GM21367 (cell line): ENCODE data around the gene NAT8L.

Source experiments
- ATAC-seq: cut with Tn5 transposase; IDR thresholded peaks from one replicate; pipeline ENCODE4 v1.9.1; 2021; ENCODE audit not compliant: unreplicated experiment

The NAT8L gene

DNA sequence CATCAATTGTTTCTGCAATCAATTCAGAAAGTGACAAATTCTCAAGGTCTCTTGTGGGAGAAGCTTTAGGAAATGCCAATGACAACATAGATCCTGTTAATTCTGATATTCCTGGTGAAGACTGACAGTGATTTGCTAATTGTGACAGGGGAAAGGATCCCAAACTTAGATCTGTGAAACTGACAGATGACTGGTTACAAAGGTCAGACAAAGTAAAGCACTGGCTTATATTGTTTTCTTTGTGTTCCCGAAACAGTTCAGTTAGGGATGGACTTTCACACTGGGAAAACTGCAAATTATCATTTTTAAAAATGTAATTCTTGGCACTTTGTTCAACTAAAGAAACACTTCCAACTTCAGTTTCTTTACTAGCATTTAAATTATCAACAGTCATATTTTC lies 30.1 kb downstream of the NAT8L start:
- no peak for ATAC-seq

DNA sequence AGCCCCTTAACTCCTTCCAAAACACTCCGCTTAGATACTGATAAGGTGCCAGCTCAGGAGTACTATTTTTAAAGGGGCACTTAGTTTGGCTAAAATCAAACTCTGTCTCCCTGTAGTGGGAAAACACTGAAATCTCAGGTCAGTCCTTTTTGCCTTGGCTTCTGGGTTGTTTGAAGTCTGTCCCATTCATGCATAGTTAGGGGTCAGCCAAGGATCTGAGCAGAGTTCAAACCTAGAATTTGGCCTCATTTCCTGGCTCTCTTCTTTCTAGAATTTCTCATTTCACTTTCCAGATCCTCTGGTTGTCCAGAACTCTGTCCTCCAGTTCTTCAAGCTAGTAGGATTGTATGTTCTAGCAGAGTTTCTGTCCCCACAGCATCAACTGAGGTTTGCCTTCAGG lies 31.5 kb downstream of the NAT8L start:
- no peak for ATAC-seq

- no peak for ATAC-seq
These were observed 33.0 kb downstream of the NAT8L start for GRCh38 chr4:2091990-2092668.

GRCh38 chr4:2092669-2093053 lies 33.5 kb downstream of the NAT8L start:
- no peak for ATAC-seq

DNA sequence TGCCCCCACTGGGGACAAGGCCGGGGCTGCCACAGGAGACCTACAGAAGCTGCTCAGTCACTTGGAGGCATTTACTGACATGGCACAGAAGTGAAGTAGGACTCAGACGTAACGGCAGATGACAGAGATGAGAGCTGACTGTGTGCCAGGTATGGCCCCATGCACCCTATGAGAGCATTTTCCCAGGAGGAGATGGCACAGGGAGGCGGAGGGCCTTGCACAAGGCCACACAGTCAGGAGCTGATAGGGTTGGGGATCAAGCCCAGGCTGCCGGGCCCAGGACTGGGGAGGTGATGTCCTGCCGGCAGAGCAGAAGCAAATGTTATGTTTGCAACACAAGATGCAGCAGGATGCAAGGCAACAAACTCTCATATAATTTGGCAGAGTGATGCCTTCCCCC lies 34.1 kb downstream of the NAT8L start:
- no peak for ATAC-seq

DNA sequence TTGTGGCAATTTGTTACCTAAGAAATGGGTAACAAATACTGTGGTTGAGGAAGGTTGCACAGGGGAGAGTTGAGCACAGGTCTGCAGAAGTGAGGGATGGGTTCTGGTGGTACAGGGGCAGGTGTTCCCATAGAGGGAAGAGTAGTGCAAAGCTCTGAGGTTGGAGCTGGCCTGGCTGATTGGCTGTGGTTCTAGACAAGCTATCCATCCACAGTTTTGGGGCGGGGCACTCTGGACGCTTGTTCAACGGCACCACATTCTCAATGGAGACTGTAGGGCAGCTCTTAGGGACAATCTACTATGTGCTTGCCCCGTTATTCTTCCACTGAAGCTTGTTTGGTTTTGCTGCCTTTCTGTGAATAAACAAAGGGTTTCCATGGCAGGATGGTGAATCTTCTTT lies 35.4 kb downstream of the NAT8L start:
- no peak for ATAC-seq

- ATAC-seq = no peak
These were observed 36.3 kb downstream of the NAT8L start for GRCh38 chr4:2095236-2096072.

DNA sequence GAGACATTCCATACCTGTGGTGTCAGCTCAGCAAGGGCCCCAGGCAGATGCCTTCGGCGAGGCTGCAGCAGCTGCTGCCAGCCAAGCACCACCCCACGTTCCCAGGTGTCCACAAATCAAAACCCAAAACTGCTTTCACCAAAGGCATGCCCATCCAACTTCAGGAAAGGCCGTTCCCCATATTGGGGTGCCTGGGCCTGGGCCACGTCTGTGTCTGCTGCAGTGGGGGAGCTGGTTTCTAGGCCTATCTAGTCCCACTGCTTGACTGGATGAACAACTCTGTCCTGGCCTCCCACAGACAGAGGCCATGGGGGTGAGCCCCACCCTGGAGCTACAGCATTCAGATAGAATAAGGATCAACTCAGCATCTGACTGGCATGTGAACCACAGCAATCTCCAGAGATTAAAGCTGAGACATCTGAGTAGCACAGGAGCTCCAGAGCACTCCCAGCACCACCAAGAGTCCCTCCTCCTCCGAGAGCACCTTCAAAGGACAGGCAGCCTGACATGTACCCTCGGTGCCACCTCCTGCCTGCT lies 37.0 kb downstream of the NAT8L start:
- no peak for ATAC-seq

DNA sequence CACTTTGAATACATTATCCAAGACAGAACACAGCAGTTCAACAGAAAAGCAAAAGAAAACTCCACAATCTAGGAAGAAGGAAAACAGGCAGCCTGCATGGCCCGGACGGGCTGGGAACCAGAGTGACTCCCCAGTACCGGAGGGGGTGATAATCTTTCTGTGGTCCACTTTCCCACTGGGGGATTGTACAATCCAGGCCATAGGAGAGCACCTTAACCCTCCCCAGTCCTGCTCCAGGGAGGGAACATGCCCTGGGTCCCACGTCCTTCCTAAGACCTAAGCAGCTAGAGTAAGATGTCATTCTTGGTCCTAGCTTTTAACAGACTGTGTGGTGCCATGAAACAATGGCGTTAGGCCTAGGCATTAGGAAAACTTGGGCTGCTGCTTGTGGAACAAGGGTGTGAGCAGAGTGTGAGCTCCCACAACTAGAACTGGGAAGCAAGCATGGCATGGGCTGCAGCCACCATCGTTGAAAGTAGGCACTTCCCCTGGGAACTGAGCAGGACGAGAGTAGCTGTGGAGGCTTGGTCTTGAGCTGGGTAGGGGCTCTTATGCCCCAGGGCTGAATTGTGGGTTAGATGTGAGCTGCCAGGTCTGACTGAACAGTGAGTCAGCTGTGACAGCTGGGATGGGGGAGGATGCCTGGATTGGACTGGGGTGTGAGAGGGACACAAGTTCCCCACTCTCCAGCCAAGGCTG lies 42.4 kb downstream of the NAT8L start:
- ATAC-seq = no peak

- ATAC-seq = no peak
These were observed 43.1 kb downstream of the NAT8L start for GRCh38 chr4:2102045-2102883.

GRCh38 chr4:2103127-2103842 lies 44.2 kb downstream of the NAT8L start:
- no peak for ATAC-seq

DNA sequence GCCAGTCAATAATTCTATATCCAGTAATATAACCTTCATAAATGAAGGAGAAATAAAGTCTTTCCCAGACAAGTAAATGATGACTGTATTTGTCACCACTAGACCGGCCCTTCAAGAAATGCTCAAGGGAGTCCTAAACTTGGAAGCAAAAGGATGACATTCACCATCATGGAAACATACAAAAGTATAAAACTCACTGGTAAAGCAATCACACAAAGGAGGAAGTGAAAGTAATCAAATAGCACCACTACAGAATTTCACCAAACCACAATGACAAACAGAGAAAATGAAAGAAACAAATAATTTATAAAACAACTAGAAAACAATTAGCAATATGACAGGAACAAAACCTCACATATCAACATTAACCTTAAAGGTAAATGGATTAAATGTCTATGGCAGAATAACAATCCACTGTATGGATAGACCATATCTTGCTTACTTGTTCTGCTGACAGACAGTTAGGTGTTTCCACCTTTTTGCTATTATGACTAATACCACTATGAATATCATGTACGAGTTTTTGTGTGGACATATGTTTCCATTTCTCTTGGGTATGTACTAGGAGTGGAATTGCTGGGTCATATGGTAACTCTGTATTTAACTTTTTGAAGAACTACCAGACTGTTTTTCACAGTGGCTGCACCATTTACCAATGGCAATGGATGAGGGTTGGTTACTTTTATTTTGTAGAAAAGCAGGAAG lies 44.9 kb downstream of the NAT8L start:
- no peak for ATAC-seq

DNA sequence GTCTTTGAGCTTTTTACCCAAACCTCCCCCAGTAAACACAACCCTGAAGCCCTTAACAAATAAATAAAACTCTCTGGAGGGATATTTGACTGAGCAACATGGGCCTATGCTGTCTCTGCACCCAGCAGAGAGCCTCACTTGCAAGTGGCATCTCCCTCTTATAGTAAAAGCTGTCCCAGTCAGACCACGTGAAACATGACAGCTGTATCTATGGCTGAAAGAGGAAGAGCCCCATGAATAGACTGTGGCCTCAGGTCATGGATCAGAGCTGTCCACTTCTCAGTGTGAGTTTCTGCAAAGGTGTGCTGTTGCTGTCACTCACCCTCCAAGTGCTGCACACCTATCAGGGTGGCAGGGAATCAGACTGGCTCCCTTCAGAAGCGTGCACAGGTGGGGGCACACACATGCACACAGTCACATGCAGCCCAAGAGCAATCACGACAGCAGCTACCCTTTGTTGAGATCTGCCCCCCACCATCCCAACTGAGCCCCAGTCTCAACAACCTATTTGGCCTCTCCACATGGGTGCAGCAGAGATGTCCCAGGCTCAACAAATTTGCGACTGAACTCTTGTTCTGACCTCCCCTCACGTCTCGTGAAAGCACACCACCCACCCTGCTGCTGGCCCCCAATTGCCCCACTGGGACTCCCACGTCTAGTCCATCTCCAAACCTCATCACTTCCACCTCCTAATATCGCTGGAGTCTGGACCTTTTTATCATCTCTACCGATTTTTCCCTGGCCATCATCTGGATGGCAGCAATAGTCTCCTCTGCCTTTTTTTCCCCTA lies 45.6 kb downstream of the NAT8L start:
- no peak for ATAC-seq

GRCh38 chr4:2105559-2105958 lies 46.4 kb downstream of the NAT8L start:
- ATAC-seq = no peak

- no peak for ATAC-seq
These were observed 57.7 kb downstream of the NAT8L start for GRCh38 chr4:2116687-2117400.
